Upper lobe of left lung (tissue), 6 donors: ENCODE data around the gene IQCF6. TPM values are rescaled to one million over a fixed set of nuclear protein-coding genes. Genes with fewer than 3 reads are reported as not detected.
"Not testable (repeated sequence)": the region's sequence is repeated elsewhere in the genome, so short reads cannot be mapped to it uniquely, and the experiment has no call there.

Experiments used
- ATAC-seq, 2 donors: fragments of 200-7000 bp; cut with Tn5 transposase; one replicate each; pipeline ENCODE4 v1.9.1; 2022; ENCODE audit warnings: mild to moderate bottlenecking in 2 of 2, moderate library complexity in 2 of 2; ENCODE audit not compliant: low FRiP score in 2 of 2
- DNase-seq, 2 donors: peaks; one replicate each; pipeline ENCODE4 v3.0.0-alpha.2; 2019 to 2020
- H3K27ac ChIP-seq, 4 donors: fragments of 200-600 bp; sonication (generic); one replicate each; pipeline ENCODE4 v1.5.1; 2016 to 2019
- H3K27me3 ChIP-seq, 4 donors: fragments of 200-600 bp; sonication (generic); one replicate each; pipeline ENCODE4 v1.5.1; 2017 to 2019
- H3K36me3 ChIP-seq, 4 donors: fragments of 200-600 bp; sonication (generic); one replicate each; pipeline ENCODE4 v1.5.1; 2016 to 2019
- H3K4me1 ChIP-seq, 4 donors: fragments of 200-600 bp; sonication (generic); one replicate each; pipeline ENCODE4 v1.5.1; 2018 to 2019
- H3K4me3 ChIP-seq, 4 donors: fragments of 200-600 bp; sonication (generic); one replicate each; pipeline ENCODE4 v1.5.1; 2017 to 2019; ENCODE audit warnings: mild to moderate bottlenecking in 2 of 4, moderate library complexity in 1 of 4
- H3K9me3 ChIP-seq, 4 donors: fragments of 200-600 bp; sonication (generic); one replicate each; pipeline ENCODE4 v1.5.1; 2018 to 2019
- EP300 ChIP-seq, 4 donors: sonication (generic); formaldehyde crosslinking; IDR thresholded peaks; one replicate each; pipeline ENCODE4 v1.5.1; 2017; ENCODE audit warnings: antibody characterized with exemption in 4 of 4, control low read depth in 2 of 4
- POLR2A ChIP-seq, 4 donors: fragments of 450-650 bp; IDR thresholded peaks; one replicate each; pipeline ENCODE4 v1.5.1; 2016 to 2017; ENCODE audit warnings: antibody characterized with exemption in 4 of 4, mild to moderate bottlenecking in 2 of 4
- POLR2AphosphoS5 ChIP-seq, 2 donors: sonication (generic); formaldehyde crosslinking; IDR thresholded peaks; one replicate each; pipeline ENCODE4 v1.5.1; 2017; ENCODE audit warnings: antibody characterized with exemption in 2 of 2
- WGBS, 2 donors: methylation state at CpG; one replicate each; pipeline ENCODE4 v1.1.5; 2017 to 2018; 5-methylcytosine and 5-hydroxymethylcytosine counted together
- total RNA-seq, 6 donors: library from RNA; depleted of rRNA in 4 of 6; stranded (reverse); fragments of >200 nt in 4 of 6; gene quantifications; one replicate each; pipeline versions ENCODE4 v1.1.0 to v1.2.1, GENCODE V29; 2016 to 2021
- TF ChIP-seq, protein P1 (sequence below), 6 experiments: fragments of 450-650 bp in 4 of 6; fragments of 200-600 bp in 2 of 6; sonication (generic) in 2 of 6; IDR thresholded peaks; one replicate each; pipeline ENCODE4 v1.5.1; 2016 to 2019; ENCODE audit warnings: antibody characterized with exemption in 6 of 6
- donor health status: DM: no; HTN: no; CAD: no; lungs with moderate emphysema.
- donor health status: DM: no; HTN: yes; CAD: no; lungs with severe emphysema.

Gene IQCF6
- total RNA-seq, 6 donors from 2014 or later: not detected

DNA sequence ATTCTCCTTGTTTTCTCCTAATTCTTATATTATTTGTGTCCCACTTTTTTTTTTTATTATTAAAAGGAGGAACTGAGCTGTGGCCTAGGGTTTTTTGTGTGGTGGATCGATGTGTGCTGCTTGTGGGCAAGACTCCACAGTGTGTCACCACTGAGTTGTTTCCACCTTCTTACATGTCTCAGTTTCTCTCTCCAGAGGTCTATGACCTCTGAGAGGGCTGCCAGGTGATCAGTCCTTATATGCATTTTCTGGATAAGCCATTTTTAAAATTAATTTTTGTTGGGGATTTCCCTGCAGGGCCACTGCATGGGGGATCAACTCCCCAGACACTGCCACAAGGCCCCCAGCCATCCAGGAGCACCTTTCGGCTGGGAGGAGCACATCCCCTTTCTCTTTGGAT, 27.8 kb downstream of the IQCF6 start:
- WGBS, 2 donors: 93 to 95% methylated on average over 2 of the region's 2 CpGs
- no peaks in the 10 kb centered on the region for H3K4me1 ChIP-seq
- no peak overlapping the region for H3K27ac ChIP-seq
- H3K9me3 ChIP-seq: no peaks in the 10 kb centered on the region
- TF ChIP-seq POLR2A (IDR thresholded peaks at IDR 0.05) (no peak), EP300 (IDR thresholded peaks at IDR 0.05) (no peak), POLR2AphosphoS5 (IDR thresholded peaks at IDR 0.05) (no peak)
- TF ChIP-seq, protein P1, sequence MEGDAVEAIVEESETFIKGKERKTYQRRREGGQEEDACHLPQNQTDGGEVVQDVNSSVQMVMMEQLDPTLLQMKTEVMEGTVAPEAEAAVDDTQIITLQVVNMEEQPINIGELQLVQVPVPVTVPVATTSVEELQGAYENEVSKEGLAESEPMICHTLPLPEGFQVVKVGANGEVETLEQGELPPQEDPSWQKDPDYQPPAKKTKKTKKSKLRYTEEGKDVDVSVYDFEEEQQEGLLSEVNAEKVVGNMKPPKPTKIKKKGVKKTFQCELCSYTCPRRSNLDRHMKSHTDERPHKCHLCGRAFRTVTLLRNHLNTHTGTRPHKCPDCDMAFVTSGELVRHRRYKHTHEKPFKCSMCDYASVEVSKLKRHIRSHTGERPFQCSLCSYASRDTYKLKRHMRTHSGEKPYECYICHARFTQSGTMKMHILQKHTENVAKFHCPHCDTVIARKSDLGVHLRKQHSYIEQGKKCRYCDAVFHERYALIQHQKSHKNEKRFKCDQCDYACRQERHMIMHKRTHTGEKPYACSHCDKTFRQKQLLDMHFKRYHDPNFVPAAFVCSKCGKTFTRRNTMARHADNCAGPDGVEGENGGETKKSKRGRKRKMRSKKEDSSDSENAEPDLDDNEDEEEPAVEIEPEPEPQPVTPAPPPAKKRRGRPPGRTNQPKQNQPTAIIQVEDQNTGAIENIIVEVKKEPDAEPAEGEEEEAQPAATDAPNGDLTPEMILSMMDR (IDR thresholded peaks at IDR 0.05): no peak
- no peak for ATAC-seq
- DNase-seq: no peak
- H3K27me3 ChIP-seq: no peaks in the 10 kb centered on the region
- H3K4me3 ChIP-seq: no peak overlapping the region
- H3K36me3 ChIP-seq: no peaks in the 10 kb centered on the region

DNA sequence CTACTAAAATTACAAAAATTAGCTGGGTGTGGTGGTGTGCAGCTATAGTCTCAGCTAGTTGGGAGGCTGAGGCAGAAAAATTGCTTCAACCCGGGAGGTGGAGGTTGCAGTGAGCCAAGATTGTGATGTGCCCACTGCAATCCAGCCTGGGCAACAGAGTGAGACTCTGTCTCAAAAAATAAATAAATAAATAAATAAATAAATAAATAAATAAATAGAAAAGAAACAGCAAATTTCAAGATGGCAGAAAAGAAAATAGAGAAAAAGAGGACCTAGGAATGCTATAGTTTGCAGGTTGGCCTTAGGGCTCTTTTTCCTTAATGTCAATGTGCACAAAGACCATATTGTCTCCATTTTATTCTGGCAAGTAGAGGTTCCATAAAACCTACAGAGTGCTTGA, 28.2 kb downstream of the IQCF6 start:
- Histone ChIP-seq H3K27ac (no peak overlapping the region), H3K9me3 (no peaks in the 10 kb centered on the region), H3K36me3 (no peaks in the 10 kb centered on the region), H3K4me3 (no peak overlapping the region), H3K4me1 (no peaks in the 10 kb centered on the region), H3K27me3 (no peaks in the 10 kb centered on the region)
- 94 to 100% methylated on average over 1 of the region's 1 CpG for WGBS, 2 donors
- DNase-seq (no peak), ATAC-seq (no peak)
- no peak for TF ChIP-seq EP300 (IDR thresholded peaks at IDR 0.05)
- TF ChIP-seq POLR2A (IDR thresholded peaks at IDR 0.05): no peak
- TF ChIP-seq, protein P1 (IDR thresholded peaks at IDR 0.05): no peak
- TF ChIP-seq POLR2AphosphoS5 (IDR thresholded peaks at IDR 0.05): no peak

DNA sequence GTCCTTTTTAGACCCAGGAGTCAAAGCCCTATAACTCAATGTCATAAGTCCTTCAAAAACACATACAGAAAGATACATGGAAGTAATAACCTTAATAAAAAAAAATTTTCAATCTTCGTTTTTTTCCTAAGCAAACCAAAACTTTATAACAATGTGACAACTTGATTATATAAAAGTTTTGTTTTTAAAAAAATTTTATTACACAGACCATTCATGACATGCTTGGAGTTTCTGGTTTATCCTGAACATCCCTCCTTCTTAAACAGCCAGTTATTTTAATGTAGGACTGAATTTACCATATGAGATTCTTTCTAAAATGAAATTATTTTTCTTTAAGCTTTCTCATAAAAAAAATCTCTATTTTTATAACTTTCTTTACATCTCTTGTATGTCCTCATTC, 30.7 kb downstream of the IQCF6 start:
- ATAC-seq: no peak
- TF ChIP-seq POLR2A (IDR thresholded peaks at IDR 0.05) (no peak), POLR2AphosphoS5 (IDR thresholded peaks at IDR 0.05) (no peak), EP300 (IDR thresholded peaks at IDR 0.05) (no peak)
- TF ChIP-seq, protein P1 (IDR thresholded peaks at IDR 0.05): no peak
- WGBS, 2 donors: 42 to 68% methylated on average over 1 of the region's 1 CpG
- no peaks in the 10 kb centered on the region for H3K27me3 ChIP-seq
- H3K9me3 ChIP-seq: no peaks in the 10 kb centered on the region
- H3K27ac ChIP-seq: no peak overlapping the region
- no peaks in the 10 kb centered on the region for H3K36me3 ChIP-seq
- no peak overlapping the region for H3K4me3 ChIP-seq
- no peaks in the 10 kb centered on the region for H3K4me1 ChIP-seq
- DNase-seq: no peak

DNA sequence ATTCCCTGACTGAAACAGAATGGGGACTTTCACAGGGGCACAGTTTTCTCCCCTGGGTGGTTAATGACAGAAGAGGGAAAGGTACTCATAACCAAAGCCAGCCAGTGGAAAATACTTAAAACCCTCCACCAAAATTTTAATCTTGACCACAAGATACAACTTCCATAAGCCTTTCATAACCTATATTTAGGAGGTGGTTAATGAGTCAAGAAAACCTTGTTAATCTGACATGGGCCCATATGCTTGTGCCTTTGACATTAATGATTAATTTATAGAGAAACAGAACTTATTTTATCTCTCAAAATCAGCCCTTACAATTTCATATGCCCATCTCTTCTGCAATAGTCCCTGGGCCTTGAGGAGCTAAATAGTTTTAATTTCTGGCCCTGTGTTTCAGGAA, 31.2 kb downstream of the IQCF6 start:
- H3K4me3 ChIP-seq: no peak overlapping the region
- H3K27me3 ChIP-seq: no peaks in the 10 kb centered on the region
- no peaks in the 10 kb centered on the region for H3K9me3 ChIP-seq
- DNase-seq (no peak), ATAC-seq (no peak)
- no peak overlapping the region for H3K27ac ChIP-seq
- TF ChIP-seq POLR2AphosphoS5 (IDR thresholded peaks at IDR 0.05) (no peak), POLR2A (IDR thresholded peaks at IDR 0.05) (no peak), EP300 (IDR thresholded peaks at IDR 0.05) (no peak)
- TF ChIP-seq, protein P1 (IDR thresholded peaks at IDR 0.05): no peak
- no peaks in the 10 kb centered on the region for H3K36me3 ChIP-seq
- H3K4me1 ChIP-seq: no peaks in the 10 kb centered on the region

DNA sequence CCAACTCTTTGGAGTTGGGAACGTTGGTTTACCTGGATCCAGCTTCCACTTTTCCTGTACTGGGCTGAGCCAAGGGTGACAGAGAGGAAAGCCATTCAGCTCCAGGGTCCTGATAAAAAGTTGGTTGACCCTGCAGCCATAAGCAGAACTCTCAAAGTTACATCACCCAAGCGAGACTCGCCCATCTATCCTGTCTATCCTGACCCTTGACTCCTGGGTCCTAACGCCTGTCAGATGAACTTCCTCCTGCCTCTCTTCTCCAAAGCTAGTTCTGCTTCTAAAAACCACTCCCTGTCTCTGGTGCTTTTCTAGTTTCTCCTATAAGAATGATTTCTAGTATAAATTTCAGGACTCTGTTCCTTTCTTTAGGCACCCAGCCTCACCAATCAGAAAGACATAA, 36.1 kb downstream of the IQCF6 start:
- not testable (repeated sequence) for ATAC-seq, H3K36me3 ChIP-seq, H3K27me3 ChIP-seq, H3K9me3 ChIP-seq, H3K4me1 ChIP-seq, H3K4me3 ChIP-seq, H3K27ac ChIP-seq
- 55 to 57% methylated on average over 4 of the region's 4 CpGs for WGBS, 2 donors
- peak in 1 of 2 donors; percentile 35 for DNase-seq

DNA sequence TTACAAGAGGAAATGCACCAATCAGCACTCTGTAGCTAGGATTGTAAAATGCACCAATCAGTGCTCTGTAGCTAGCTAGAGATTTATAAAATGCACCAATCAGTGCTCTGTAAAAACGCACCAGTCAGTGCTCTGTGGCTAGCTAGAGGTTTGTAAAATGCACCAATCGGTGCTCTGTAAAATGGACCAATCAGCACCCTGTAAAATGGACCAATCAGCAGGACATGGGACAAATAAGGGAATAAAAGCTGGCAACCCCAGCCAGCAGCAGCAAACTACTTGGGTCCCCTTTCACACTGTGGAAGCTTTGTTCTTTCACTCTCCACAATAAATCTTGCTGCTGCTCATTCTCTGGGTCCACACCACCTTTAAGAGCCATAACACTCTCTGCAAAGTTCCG, 36.7 kb downstream of the IQCF6 start:
- not testable (repeated sequence) for H3K4me1 ChIP-seq, H3K27ac ChIP-seq, H3K4me3 ChIP-seq, DNase-seq, H3K36me3 ChIP-seq, H3K27me3 ChIP-seq, H3K9me3 ChIP-seq, ATAC-seq
- 89 to 100% methylated on average over 3 of the region's 3 CpGs for WGBS, 2 donors
